Adrenal gland (tissue), 5 donors: ENCODE data around the gene RAD51B.

ENCODE experiments used
- POLR2A ChIP-seq, 2 donors: fragments of 450-650 bp; IDR thresholded peaks; one replicate each; pipeline ENCODE4 v1.6.1; 2017; ENCODE audit warnings: antibody characterized with exemption in 2 of 2, mild to moderate bottlenecking in 2 of 2, moderate library complexity in 1 of 2
- TF ChIP-seq, protein P1 (sequence below), 6 experiments: fragments of 450-650 bp in 4 of 6; fragments of 200-600 bp in 2 of 6; sonication (generic) in 1 of 6; IDR thresholded peaks; 1 replicate in 5 of 6; 2 replicates in 1 of 6; pipeline versions ENCODE4 v1.5.1 to v1.8.0; 2016 to 2021; ENCODE audit warnings: antibody characterized with exemption in 6 of 6, mild to moderate bottlenecking in 2 of 6, moderate library complexity in 1 of 6
- donor health status: DM: no; HTN: no; CAD: no.

DNA sequence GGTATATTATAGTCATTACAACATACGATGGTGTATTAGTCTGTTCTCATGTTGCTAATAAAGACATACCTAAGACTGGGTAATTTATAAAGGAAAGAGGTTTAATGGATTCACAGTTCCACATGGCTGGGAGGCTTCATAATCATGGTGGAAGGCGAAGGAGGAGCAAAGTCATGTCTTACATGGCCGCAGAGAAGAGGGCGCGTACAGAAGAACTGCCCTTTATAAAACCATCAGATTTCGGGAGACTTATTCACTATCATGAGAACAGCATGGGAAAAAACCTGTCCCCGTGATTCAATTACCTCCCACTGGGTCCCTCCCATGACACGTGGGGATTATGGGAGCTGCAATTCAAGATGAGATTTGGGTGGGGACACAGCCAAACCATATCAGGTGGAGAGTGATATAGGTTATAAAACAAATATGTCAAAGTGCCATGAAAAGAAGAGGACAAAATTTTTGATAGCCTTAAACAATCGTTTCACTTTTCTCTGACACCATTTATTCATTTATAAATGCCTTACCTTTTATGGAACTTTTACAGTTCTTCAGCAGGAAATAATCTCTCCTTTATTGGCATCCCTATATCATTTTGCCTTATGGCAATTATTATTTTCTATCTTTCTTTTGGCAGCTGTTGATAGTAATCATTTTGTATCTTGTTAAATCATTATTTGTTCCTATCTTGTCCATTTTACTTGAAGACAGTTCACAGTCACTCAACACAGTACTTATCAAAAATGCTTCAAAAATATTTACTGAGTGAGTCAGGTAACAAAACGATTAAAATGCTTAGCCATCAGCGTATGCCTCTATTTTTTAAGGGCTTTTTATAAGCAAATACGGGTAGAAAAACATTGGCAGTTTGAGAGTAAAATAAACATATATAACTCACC is 196.0 kb downstream of the RAD51B start:
- TF ChIP-seq, protein P1, sequence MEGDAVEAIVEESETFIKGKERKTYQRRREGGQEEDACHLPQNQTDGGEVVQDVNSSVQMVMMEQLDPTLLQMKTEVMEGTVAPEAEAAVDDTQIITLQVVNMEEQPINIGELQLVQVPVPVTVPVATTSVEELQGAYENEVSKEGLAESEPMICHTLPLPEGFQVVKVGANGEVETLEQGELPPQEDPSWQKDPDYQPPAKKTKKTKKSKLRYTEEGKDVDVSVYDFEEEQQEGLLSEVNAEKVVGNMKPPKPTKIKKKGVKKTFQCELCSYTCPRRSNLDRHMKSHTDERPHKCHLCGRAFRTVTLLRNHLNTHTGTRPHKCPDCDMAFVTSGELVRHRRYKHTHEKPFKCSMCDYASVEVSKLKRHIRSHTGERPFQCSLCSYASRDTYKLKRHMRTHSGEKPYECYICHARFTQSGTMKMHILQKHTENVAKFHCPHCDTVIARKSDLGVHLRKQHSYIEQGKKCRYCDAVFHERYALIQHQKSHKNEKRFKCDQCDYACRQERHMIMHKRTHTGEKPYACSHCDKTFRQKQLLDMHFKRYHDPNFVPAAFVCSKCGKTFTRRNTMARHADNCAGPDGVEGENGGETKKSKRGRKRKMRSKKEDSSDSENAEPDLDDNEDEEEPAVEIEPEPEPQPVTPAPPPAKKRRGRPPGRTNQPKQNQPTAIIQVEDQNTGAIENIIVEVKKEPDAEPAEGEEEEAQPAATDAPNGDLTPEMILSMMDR (IDR thresholded peaks at IDR 0.05): no peak
- no peak for TF ChIP-seq POLR2A (IDR thresholded peaks at IDR 0.05)
